HepG2 (cell line): Measurements from ENCODE around the gene MRPL36. TPM values are rescaled to one million over a fixed set of nuclear protein-coding genes. Genes with fewer than 3 reads are reported as not detected.

Experiments used
- ATAC-seq: fragments of 200-7000 bp; cut with Tn5 transposase; 3 replicates; pipeline ENCODE4 v1.9.1; 2020; ENCODE audit warnings: mild to moderate bottlenecking, moderate library complexity
- BruUV-seq: library from RNA; stranded (reverse); fragments of 400-500 nt; replicated peaks from 2 replicates; lab custom pipeline; 2021; lab: Mats Ljungman, UMichigan
- CTCF ChIA-PET: fragments of 300-600 bp; formaldehyde crosslinking; extraction: SDS; loops from one replicate; lab custom pipeline; 2021; ENCODE audit warnings: low total read pairs, inconsistent platforms, low intra/inter-chr PET ratio; lab: Yijun Ruan, JAX
- POLR2A ChIA-PET: fragments of 350-600 bp; sonication (Branson Sonifier 250); formaldehyde crosslinking; loops from one replicate; lab custom pipeline; 2020; ENCODE audit warnings: antibody characterized with exemption, inconsistent platforms; lab: Yijun Ruan, JAX
- DNase-seq: peaks from one replicate; pipeline ENCODE4 v3.0.0-alpha.2; 2015; ENCODE audit warnings: low spot score
- FAIRE-seq: peaks from 3 replicates; lab custom pipeline; 2011; peaks lifted over from hg19 to GRCh38; lab: Jason Lieb, UNC
- H2AFZ ChIP-seq: one replicate; pipeline ENCODE4 v1.6.1; 2011; ENCODE audit warnings: low read length, inconsistent platforms
- H3K27ac ChIP-seq: fragments of 300-600 bp; 3 replicates; pipeline ENCODE4 v1.8.0; 2011; ENCODE audit warnings: mixed run types, mild to moderate bottlenecking, mixed read lengths, low read length, inconsistent platforms; ENCODE audit not compliant: insufficient read depth; ENCODE audit errors: extremely low read length
- H3K27me3 ChIP-seq, 2 experiments: fragments of 200-600 bp in 1 of 2; 2 replicates in 1 of 2; 3 replicates in 1 of 2; pipeline versions ENCODE4 v1.6.0 to v1.8.0; 2011; ENCODE audit warnings: low read length in 2 of 2, mild to moderate bottlenecking in 2 of 2, moderate library complexity in 2 of 2, inconsistent platforms in 1 of 2; ENCODE audit not compliant: insufficient read depth in 2 of 2, control insufficient read depth in 1 of 2
- H3K36me3 ChIP-seq, 2 experiments: fragments of 200-600 bp in 1 of 2; replicated peaks in 1 of 2; 2 replicates in 1 of 2; 3 replicates in 1 of 2; pipeline versions ENCODE4 v1.5.1 to v1.8.0; 2011; ENCODE audit warnings: low read length in 2 of 2, inconsistent platforms in 1 of 2; ENCODE audit not compliant: insufficient read depth in 2 of 2, control insufficient read depth in 1 of 2
- H3K4me1 ChIP-seq: 2 replicates; pipeline ENCODE4 v1.5.1; 2012; ENCODE audit warnings: low read length, inconsistent platforms; ENCODE audit not compliant: insufficient read depth
- H3K4me2 ChIP-seq: 2 replicates; pipeline ENCODE4 v1.6.0; 2011; ENCODE audit warnings: low read depth, low read length, inconsistent platforms
- H3K4me3 ChIP-seq, 3 experiments: fragments of 200-600 bp in 1 of 3; sonication (generic), shearing (Covaris generic) in 1 of 3; replicated peaks in 1 of 3; 2 replicates each; pipeline ENCODE4 v1.5.1; 2011 to 2016; ENCODE audit warnings: low read length in 3 of 3, inconsistent platforms in 2 of 3, low read depth in 2 of 3, mild to moderate bottlenecking in 2 of 3, control low read depth in 1 of 3, mixed read lengths in 1 of 3; ENCODE audit not compliant: insufficient read depth in 1 of 3
- H3K79me2 ChIP-seq: one replicate; pipeline ENCODE4 v1.6.1; 2011; ENCODE audit warnings: low read length, inconsistent platforms; ENCODE audit not compliant: insufficient read depth
- H3K9ac ChIP-seq: 2 replicates; pipeline ENCODE4 v1.6.0; 2011; ENCODE audit warnings: mild to moderate bottlenecking, low read depth, low read length, inconsistent platforms; ENCODE audit not compliant: insufficient read depth
- H3K9me3 ChIP-seq: 2 replicates; pipeline ENCODE4 v1.5.1; 2012; ENCODE audit warnings: mild to moderate bottlenecking, low read length
- H4K20me1 ChIP-seq: 2 replicates; pipeline ENCODE4 v1.6.0; 2011; ENCODE audit warnings: inconsistent platforms, mild to moderate bottlenecking, low read length, moderate library complexity; ENCODE audit not compliant: insufficient read depth
- ARID3A ChIP-seq: IDR thresholded peaks from 2 replicates; pipeline ENCODE4 v1.6.1; 2012; ENCODE audit warnings: low read depth, low read length, improper control_type of control experiment
- FOXP1 ChIP-seq, 2 experiments: fragments of 450-650 bp in 1 of 2; IDR thresholded peaks; 2 replicates each; pipeline ENCODE4 v1.6.1; 2017 to 2018; ENCODE audit warnings: antibody characterized with exemption in 1 of 2
- GABPB1 ChIP-seq: IDR thresholded peaks from 2 replicates; pipeline ENCODE4 v1.6.1; 2016; ENCODE audit warnings: mild to moderate bottlenecking, missing genetic modification reagents, moderate library complexity, missing compliant biosample characterization
- GATAD2A ChIP-seq: IDR thresholded peaks from 2 replicates; pipeline ENCODE4 v1.6.1; 2016
- MNT ChIP-seq: fragments of 450-650 bp; IDR thresholded peaks from 2 replicates; pipeline ENCODE4 v1.6.1; 2016
- NCOA2 ChIP-seq: sonication (generic); formaldehyde crosslinking; IDR thresholded peaks from 2 replicates; pipeline ENCODE4 v1.8.0; 2022; ENCODE audit warnings: inconsistent platforms
- NFRKB ChIP-seq: fragments of 450-650 bp; IDR thresholded peaks from 2 replicates; pipeline ENCODE4 v1.6.1; 2017
- SNAI1 ChIP-seq: sonication (generic); formaldehyde crosslinking; IDR thresholded peaks from 2 replicates; pipeline ENCODE4 v1.5.0; 2020; ENCODE audit warnings: mild to moderate bottlenecking, missing genetic modification reagents, borderline replicate concordance
- ZNF225 ChIP-seq: sonication (generic); formaldehyde crosslinking; IDR thresholded peaks from 2 replicates; pipeline ENCODE4 v1.4.0; 2020; ENCODE audit warnings: mild to moderate bottlenecking, missing genetic modification reagents
- ZNF3 ChIP-seq: IDR thresholded peaks from 2 replicates; pipeline ENCODE4 v1.7.0; 2017; ENCODE audit warnings: inconsistent platforms
- ZNF775 ChIP-seq: sonication (generic); formaldehyde crosslinking; IDR thresholded peaks from 2 replicates; pipeline ENCODE4 v1.4.0; 2020; ENCODE audit warnings: missing genetic modification reagents, mild to moderate bottlenecking, moderate library complexity, borderline replicate concordance
- WGBS: methylation state at CpG from one replicate; pipeline ENCODE4 v1.1.6; 2017; ENCODE audit warnings: low lambda C conversion rate; 5-methylcytosine and 5-hydroxymethylcytosine counted together
- in situ Hi-C: cut with HindIII; loops from 2 replicates; pipeline ENCODE4 v1.10.0; 2017; ENCODE audit warnings: low pct_unique_long_range_greater_than_20kb; ENCODE audit not compliant: extremely low pct_ligation_motif_present
- intact Hi-C: fragments of 100-400 bp; cut with micrococcal nuclease; formaldehyde crosslinking; loops from one replicate; pipeline ENCODE4 v1.10.0; 2022; ENCODE audit not compliant: unreplicated experiment
- polyA plus RNA-seq, 8 experiments: library from polyadenylated mRNA; depleted of rRNA in 3 of 8; stranded (reverse) in 7 of 8; unstranded in 1 of 8; fragments of >200 nt; fragmentation: Illumina TruSeq in 4 of 8; extraction: Trizol in 4 of 8; gene quantifications; 2 replicates each; pipeline versions ENCODE4 v1.2.1 to v1.2.3, GENCODE V29; 2011 to 2016; ENCODE audit warnings: low read depth in 4 of 8, missing spikeins in 1 of 8, mixed read lengths in 1 of 8; ENCODE audit not compliant: insufficient read depth in 1 of 8
- total RNA-seq, 5 experiments: library from RNA; depleted of rRNA; stranded (reverse); fragments of >200 nt; fragmentation: Illumina TruSeq; extraction: Trizol; gene quantifications; 2 replicates each; pipeline ENCODE4 v1.2.3, GENCODE V29; 2016; ENCODE audit warnings: low read depth in 1 of 5

MRPL36 gene
- total and polyA plus RNA-seq, 2 of the 13 experiments (the other 11 are each of a cell fraction or from before 2014, with no cell fraction given), result 71.3 to 113 TPM

- no peaks in the 10 kb centered on the region for H3K4me1 ChIP-seq
- no peak overlapping the region for H3K4me3 ChIP-seq
- no peaks in the 10 kb centered on the region for H3K36me3 ChIP-seq
- no peak for ATAC-seq
- 10% methylated on average over 9 of the region's 10 CpGs for WGBS
- H3K79me2 ChIP-seq, result no peaks in the 10 kb centered on the region
- CTCF ChIA-PET, result no interaction called here
- TF ChIP-seq NFRKB (no peak), FOXP1 (IDR thresholded peaks at IDR 0.05) (no peak), FOXP1 (CRISPR knock-in tag; IDR thresholded peaks at IDR 0.05) (no peak), ZNF775 (CRISPR knock-in tag) (no peak), GABPB1 (CRISPR knock-in tag) (no peak), ZNF3 (CRISPR knock-in tag) (no peak), NCOA2 (CRISPR knock-in tag) (no peak), SNAI1 (CRISPR knock-in tag) (no peak), GATAD2A (CRISPR knock-in tag) (no peak), ZNF225 (no peak)
- POLR2A ChIA-PET, result no interaction called here
- H2AFZ ChIP-seq, result no peak overlapping the region
- in situ Hi-C loops (no loop called here), intact Hi-C loops (no loop called here)
- no peaks in the 10 kb centered on the region for H3K9me3 ChIP-seq
- BruUV-seq, result no TSS peak
- H3K4me2 ChIP-seq, result no peak overlapping the region
- no peaks in the 10 kb centered on the region for H4K20me1 ChIP-seq
- H3K9ac ChIP-seq, result no peak overlapping the region
- FAIRE-seq, result no peak
- no peak for DNase-seq
- peaks cover 0 to 32% of the 10 kb centered on the region in 2 experiments; a peak in 4 of 5 replicates for H3K27me3 ChIP-seq
- H3K27ac ChIP-seq, result no peak overlapping the region
Measured at GRCh38 chr5:1847056-1847455, 47.4 kb upstream of the MRPL36 start.

GRCh38 chr5:1846583-1846982 lies 46.9 kb upstream of the MRPL36 start:
- WGBS, result 25% methylated on average over 4 of the region's 13 CpGs
- H3K4me1 ChIP-seq, result no peaks in the 10 kb centered on the region
- H3K79me2 ChIP-seq, result no peaks in the 10 kb centered on the region
- H3K4me2 ChIP-seq, result no peak overlapping the region
- H2AFZ ChIP-seq, result no peak overlapping the region
- H3K27ac ChIP-seq, result no peak overlapping the region
- ChIA-PET CTCF (no interaction called here), POLR2A (no interaction called here)
- H3K4me3 ChIP-seq, result no peak overlapping the region
- peaks cover 0 to 28% of the 10 kb centered on the region in 2 experiments; a peak in 4 of 5 replicates for H3K27me3 ChIP-seq
- intact Hi-C loops, result no loop called here
- H3K36me3 ChIP-seq, result no peaks in the 10 kb centered on the region
- BruUV-seq, result no TSS peak
- ATAC-seq (no peak), DNase-seq (no peak), FAIRE-seq (no peak)
- no peaks in the 10 kb centered on the region for H3K9me3 ChIP-seq
- no peaks in the 10 kb centered on the region for H4K20me1 ChIP-seq
- TF ChIP-seq ARID3A (no peak), MNT (peak; percentile 90)
- in situ Hi-C loops, result no loop called here
- no peak overlapping the region for H3K9ac ChIP-seq
